Prostate gland (tissue), 2 donors: Measurements from ENCODE around the gene ITGB2.

Experiments used
- CTCF ChIP-seq, 4 experiments: fragments of 200-600 bp in 2 of 4; fragments of 450-650 bp in 2 of 4; sonication (generic) in 2 of 4; IDR thresholded peaks; 1 replicate in 3 of 4; 2 replicates in 1 of 4; pipeline ENCODE4 v1.5.1; 2016 to 2019; ENCODE audit warnings: antibody characterized with exemption in 4 of 4, mild to moderate bottlenecking in 2 of 4, moderate library complexity in 2 of 4
- POLR2A ChIP-seq: fragments of 450-650 bp; IDR thresholded peaks from one replicate; pipeline ENCODE4 v1.6.1; 2016; ENCODE audit warnings: antibody characterized with exemption, mild to moderate bottlenecking
- POLR2AphosphoS5 ChIP-seq: sonication (generic); formaldehyde crosslinking; IDR thresholded peaks from one replicate; pipeline ENCODE4 v1.6.1; 2017; ENCODE audit warnings: antibody characterized with exemption

- TF ChIP-seq CTCF (IDR thresholded peaks at IDR 0.05) (no peak), POLR2A (no peak), POLR2AphosphoS5 (no peak)
These were observed 26.6 kb downstream of the ITGB2 start for GRCh38 chr21:44893948-44894656.
